Duodenal mucosa (tissue), 2 donors: Measurements from ENCODE around the gene GPR173.

Experiments
- H3K27ac ChIP-seq: one replicate; pipeline ENCODE4 v1.7.0; 2013; ENCODE audit warnings: low read depth, low read length
- H3K27me3 ChIP-seq, 2 donors: one replicate each; pipeline ENCODE4 v1.7.0; 2013; ENCODE audit warnings: low read length in 2 of 2, control low read depth in 1 of 2; ENCODE audit not compliant: insufficient read depth in 2 of 2, control insufficient read depth in 1 of 2
- H3K36me3 ChIP-seq, 2 donors: one replicate each; pipeline ENCODE4 v1.7.0; 2013; ENCODE audit warnings: low read length in 2 of 2, control low read depth in 1 of 2; ENCODE audit not compliant: insufficient read depth in 2 of 2, control insufficient read depth in 1 of 2
- H3K4me1 ChIP-seq, 2 donors: one replicate each; pipeline ENCODE4 v1.7.0; 2013; ENCODE audit warnings: low read length in 2 of 2, control low read depth in 1 of 2; ENCODE audit not compliant: insufficient read depth in 2 of 2, control insufficient read depth in 1 of 2
- H3K4me3 ChIP-seq, 2 donors: one replicate each; pipeline ENCODE4 v1.7.0; 2013; ENCODE audit warnings: low read length in 2 of 2, low read depth in 1 of 2
- H3K9ac ChIP-seq, 2 donors: one replicate each; pipeline ENCODE4 v1.7.0; 2013; ENCODE audit warnings: low read length in 2 of 2, low read depth in 1 of 2
- H3K9me3 ChIP-seq, 2 donors: one replicate each; pipeline ENCODE4 v1.7.0; 2013; ENCODE audit warnings: low read length in 2 of 2, control low read depth in 1 of 2; ENCODE audit not compliant: control insufficient read depth in 1 of 2

Gene GPR173

GRCh38 chrX:53056292-53056691 lies 7.7 kb downstream of the GPR173 start:
- no peak overlapping the region for H3K4me3 ChIP-seq
- no peak overlapping the region for H3K9ac ChIP-seq
- no peaks in the 10 kb centered on the region for H3K27me3 ChIP-seq
- H3K4me1 ChIP-seq = no peaks in the 10 kb centered on the region
- H3K36me3 ChIP-seq = no peaks in the 10 kb centered on the region
- H3K9me3 ChIP-seq = no peaks in the 10 kb centered on the region
- no peak overlapping the region for H3K27ac ChIP-seq

- Histone ChIP-seq H3K27ac (no peak overlapping the region), H3K9ac (no peak overlapping the region), H3K9me3 (no peaks in the 10 kb centered on the region), H3K27me3 (no peaks in the 10 kb centered on the region), H3K4me3 (no peak overlapping the region), H3K36me3 (no peaks in the 10 kb centered on the region), H3K4me1 (no peaks in the 10 kb centered on the region)
These were observed 16.5 kb downstream of the GPR173 start for GRCh38 chrX:53065104-53065503.

GRCh38 chrX:53071064-53071463 lies 22.5 kb downstream of the GPR173 start:
- no peaks in the 10 kb centered on the region for H3K27me3 ChIP-seq
- H3K36me3 ChIP-seq = no peaks in the 10 kb centered on the region
- no peak overlapping the region for H3K27ac ChIP-seq
- H3K4me3 ChIP-seq = no peak overlapping the region
- H3K9ac ChIP-seq = no peak overlapping the region
- H3K9me3 ChIP-seq = no peaks in the 10 kb centered on the region
- H3K4me1 ChIP-seq = peaks cover 5 to 6% of the 10 kb centered on the region in 2 donors

GRCh38 chrX:53071604-53072417 lies 23.2 kb downstream of the GPR173 start:
- H3K9me3 ChIP-seq = no peaks in the 10 kb centered on the region
- H3K27ac ChIP-seq = no peak overlapping the region
- no peaks in the 10 kb centered on the region for H3K36me3 ChIP-seq
- H3K27me3 ChIP-seq = no peaks in the 10 kb centered on the region
- peak overlapping the region; percentile 73 to 89 for H3K4me3 ChIP-seq
- H3K9ac ChIP-seq = peak overlapping the region; percentile 43 to 70
- peaks cover 5 to 6% of the 10 kb centered on the region in 2 donors for H3K4me1 ChIP-seq

- Histone ChIP-seq H3K9ac (no peak overlapping the region), H3K4me1 (peaks cover 5 to 6% of the 10 kb centered on the region in 2 donors), H3K27me3 (no peaks in the 10 kb centered on the region), H3K4me3 (peak overlapping the region in 1 of 2 donors; percentile 89), H3K9me3 (no peaks in the 10 kb centered on the region), H3K36me3 (no peaks in the 10 kb centered on the region), H3K27ac (no peak overlapping the region)
These were observed 24.0 kb downstream of the GPR173 start for GRCh38 chrX:53072418-53073114.

- Histone ChIP-seq H3K9me3 (no peaks in the 10 kb centered on the region), H3K27ac (no peak overlapping the region), H3K36me3 (no peaks in the 10 kb centered on the region), H3K4me3 (no peak overlapping the region), H3K4me1 (peaks cover 5 to 6% of the 10 kb centered on the region in 2 donors), H3K27me3 (no peaks in the 10 kb centered on the region), H3K9ac (no peak overlapping the region)
These were observed 24.6 kb downstream of the GPR173 start for GRCh38 chrX:53073115-53073586.

GRCh38 chrX:53075011-53075410 lies 26.4 kb downstream of the GPR173 start:
- H3K36me3 ChIP-seq = no peaks in the 10 kb centered on the region
- H3K27ac ChIP-seq = no peak overlapping the region
- H3K4me3 ChIP-seq = no peak overlapping the region
- no peaks in the 10 kb centered on the region for H3K27me3 ChIP-seq
- H3K4me1 ChIP-seq = peaks cover 5 to 6% of the 10 kb centered on the region in 2 donors
- H3K9ac ChIP-seq = no peak overlapping the region
- no peaks in the 10 kb centered on the region for H3K9me3 ChIP-seq

- Histone ChIP-seq H3K9me3 (no peaks in the 10 kb centered on the region), H3K27me3 (no peaks in the 10 kb centered on the region), H3K9ac (no peak overlapping the region), H3K4me3 (no peak overlapping the region), H3K27ac (no peak overlapping the region), H3K4me1 (peaks cover 5% of the 10 kb centered on the region in 2 donors), H3K36me3 (no peaks in the 10 kb centered on the region)
These were observed 28.1 kb downstream of the GPR173 start for GRCh38 chrX:53076671-53077070.

- no peaks in the 10 kb centered on the region for H3K36me3 ChIP-seq
- peaks cover 0 to 1% of the 10 kb centered on the region in 2 donors for H3K4me1 ChIP-seq
- no peak overlapping the region for H3K9ac ChIP-seq
- no peak overlapping the region for H3K4me3 ChIP-seq
- no peaks in the 10 kb centered on the region for H3K27me3 ChIP-seq
- no peaks in the 10 kb centered on the region for H3K9me3 ChIP-seq
- no peak overlapping the region for H3K27ac ChIP-seq
These were observed 28.9 kb downstream of the GPR173 start for GRCh38 chrX:53077207-53078197.
